AG09319 (cell line): ENCODE data around the gene CDKN1C.

Source experiments
- DNase-seq: peaks from one replicate; pipeline ENCODE4 v3.0.0-alpha.2; 2010; ENCODE audit warnings: low read depth; ENCODE audit errors: extremely low read depth
- CTCF ChIP-seq: IDR thresholded peaks from 2 replicates; pipeline ENCODE4 v1.5.1; 2011; ENCODE audit warnings: low read depth, mild to moderate bottlenecking, inconsistent platforms, low read length, moderate library complexity

Gene CDKN1C

GRCh38 chr11:2889362-2890273 is 4.0 kb upstream of the CDKN1C start:
- no peak for DNase-seq
- no peak for TF ChIP-seq CTCF

GRCh38 chr11:2888266-2888968 is 2.8 kb upstream of the CDKN1C start:
- peak; percentile 100 for TF ChIP-seq CTCF
- DNase-seq = peak; percentile 52

GRCh38 chr11:2887515-2888195 is 2.1 kb upstream of the CDKN1C start:
- DNase-seq = no peak
- TF ChIP-seq CTCF = no peak

- DNase-seq = no peak
- no peak for TF ChIP-seq CTCF
Observed at GRCh38 chr11:2886936-2887335, 1.4 kb upstream of the CDKN1C start.

- no peak for DNase-seq
- TF ChIP-seq CTCF = peak; percentile 19
Observed at GRCh38 chr11:2886191-2886894, 768 bp upstream of the CDKN1C start.

GRCh38 chr11:2885017-2885677 is 428 bp downstream of the CDKN1C start:
- DNase-seq = peak; percentile 22
- TF ChIP-seq CTCF = peak; percentile 19
